Dendritic cell treated with granulocyte-macrophage colony-stimulating factor and Interleukin-4, amounts not matched to agents 40 ng/mL and 50 ng/mL, for 4 days (primary cell): ENCODE results near the gene PACS2.
A peak's percentile ranks its signal among the peaks of the same experiment; 100 is the strongest.
"Not testable (repeated sequence)": the region's sequence is repeated elsewhere in the genome, so short reads cannot be mapped to it uniquely, and the experiment has no call there.

ENCODE experiments used
- H3K27ac Mint-ChIP-seq: one replicate; pipeline ENCODE4 v1.8.0; 2022; ENCODE audit warnings: mild to moderate bottlenecking, mixed read lengths
- H3K27me3 Mint-ChIP-seq: one replicate; pipeline ENCODE4 v1.8.0; 2022; ENCODE audit warnings: mild to moderate bottlenecking, mixed read lengths
- H3K36me3 Mint-ChIP-seq: one replicate; pipeline ENCODE4 v1.8.0; 2022; ENCODE audit warnings: low read depth, mixed read lengths
- H3K4me1 Mint-ChIP-seq: one replicate; pipeline ENCODE4 v1.8.0; 2022; ENCODE audit warnings: low read depth, mixed read lengths
- H3K4me3 Mint-ChIP-seq: one replicate; pipeline ENCODE4 v1.8.0; 2022; ENCODE audit warnings: mild to moderate bottlenecking, moderate library complexity, mixed read lengths
- H3K9me3 Mint-ChIP-seq: one replicate; pipeline ENCODE4 v1.8.0; 2022; ENCODE audit warnings: mixed read lengths
- intact Hi-C: fragments of 100-400 bp; cut with micrococcal nuclease; formaldehyde crosslinking; loops from one replicate; pipeline ENCODE4 v1.15.0; 2022

PACS2 gene

DNA sequence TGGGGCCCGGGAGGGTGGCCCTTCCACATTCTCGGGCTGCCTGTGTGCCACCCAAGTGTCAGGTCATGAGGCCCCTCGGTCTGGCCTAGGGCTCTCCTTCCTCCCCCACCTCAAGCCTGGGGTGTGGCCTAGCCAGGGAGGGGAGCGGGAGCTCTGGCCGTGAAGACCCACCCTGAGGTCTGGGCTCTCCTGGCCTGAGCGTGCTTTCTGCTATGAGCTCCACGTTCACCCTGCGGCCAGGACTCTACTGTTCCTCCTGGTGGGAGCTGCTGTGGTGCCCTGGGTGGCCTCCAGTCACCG lies 12.0 kb downstream of the PACS2 start:
- Mint-ChIP-seq H3K36me3 (peaks cover 44% of the 10 kb centered on the region), H3K27ac (no peak overlapping the region), H3K9me3 (no peaks in the 10 kb centered on the region), H3K4me3 (no peak overlapping the region), H3K4me1 (peaks cover 83% of the 10 kb centered on the region), H3K27me3 (no peaks in the 10 kb centered on the region)
- intact Hi-C loops = no loop called here

GRCh38 chr14:105326891-105327694 lies 12.5 kb downstream of the PACS2 start:
- intact Hi-C loops = no loop called here
- peaks cover 88% of the 10 kb centered on the region for H3K4me1 Mint-ChIP-seq
- no peaks in the 10 kb centered on the region for H3K27me3 Mint-ChIP-seq
- no peak overlapping the region for H3K4me3 Mint-ChIP-seq
- no peak overlapping the region for H3K27ac Mint-ChIP-seq
- H3K36me3 Mint-ChIP-seq = peaks cover 44% of the 10 kb centered on the region
- H3K9me3 Mint-ChIP-seq = no peaks in the 10 kb centered on the region

DNA sequence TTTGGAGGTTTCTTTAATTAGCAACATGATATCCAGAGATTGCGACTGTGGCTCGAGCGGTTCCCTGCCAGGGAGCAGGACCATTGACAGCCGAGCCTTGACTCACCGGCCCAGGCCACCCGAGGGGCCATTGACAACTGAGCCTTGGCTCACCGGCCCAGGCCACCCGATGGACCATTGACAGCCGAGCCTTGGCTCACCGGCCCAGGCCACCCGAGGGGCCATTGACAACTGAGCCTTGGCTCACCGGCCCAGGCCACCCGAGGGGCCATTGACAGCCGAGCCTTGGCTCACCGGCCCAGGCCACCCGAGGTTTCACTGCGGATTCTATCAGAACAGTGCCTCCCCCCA lies 13.1 kb downstream of the PACS2 start:
- peaks cover 40% of the 10 kb centered on the region for H3K36me3 Mint-ChIP-seq
- H3K27ac Mint-ChIP-seq, intact Hi-C loops, H3K9me3 Mint-ChIP-seq, H3K4me3 Mint-ChIP-seq, H3K27me3 Mint-ChIP-seq: not testable (repeated sequence)
- peaks cover 90% of the 10 kb centered on the region for H3K4me1 Mint-ChIP-seq

DNA sequence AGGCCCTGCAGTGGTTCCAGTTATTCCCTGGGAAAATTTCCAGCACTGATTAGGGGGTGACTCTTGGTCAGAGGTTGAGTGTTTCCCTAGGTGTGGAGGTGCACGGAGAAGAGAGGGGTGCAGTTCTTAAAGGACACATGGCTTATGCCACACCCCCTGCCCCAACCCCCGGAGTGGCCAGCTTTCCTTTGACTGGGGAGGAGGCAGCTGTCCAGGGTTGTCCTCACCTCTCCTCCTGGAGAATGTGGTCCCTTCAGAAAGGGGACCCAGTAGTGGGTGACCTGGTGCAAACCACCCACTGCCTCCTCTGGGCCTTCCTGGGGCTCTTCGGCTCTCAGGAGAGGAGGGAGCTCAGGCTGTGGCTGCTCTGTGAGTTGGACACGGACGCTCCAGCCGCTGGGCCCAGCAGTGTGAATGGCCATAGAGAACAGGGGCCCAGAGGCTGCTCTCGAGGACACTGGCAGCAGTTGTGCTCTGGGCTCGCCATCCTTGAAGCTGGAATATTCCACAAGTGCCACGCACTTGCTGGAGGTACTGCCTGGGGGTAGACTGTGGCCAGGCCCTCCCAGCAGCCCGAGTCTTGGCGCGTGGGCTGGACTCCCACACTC lies 13.6 kb downstream of the PACS2 start:
- Mint-ChIP-seq H3K27ac (peak overlapping the region; percentile 7), H3K27me3 (no peaks in the 10 kb centered on the region), H3K36me3 (peaks cover 39% of the 10 kb centered on the region), H3K9me3 (no peaks in the 10 kb centered on the region), H3K4me3 (no peak overlapping the region), H3K4me1 (peaks cover 90% of the 10 kb centered on the region)
- intact Hi-C loops = no loop called here

GRCh38 chr14:105328678-105329390 lies 14.3 kb downstream of the PACS2 start:
- Mint-ChIP-seq H3K4me1 (peaks cover 85% of the 10 kb centered on the region), H3K27me3 (no peaks in the 10 kb centered on the region), H3K36me3 (peaks cover 32% of the 10 kb centered on the region), H3K27ac (peak overlapping the region; percentile 7), H3K4me3 (no peak overlapping the region), H3K9me3 (no peaks in the 10 kb centered on the region)
- intact Hi-C loops = no loop called here

- Mint-ChIP-seq H3K4me3 (no peak overlapping the region), H3K27me3 (no peaks in the 10 kb centered on the region), H3K9me3 (no peaks in the 10 kb centered on the region), H3K36me3 (peaks cover 30% of the 10 kb centered on the region), H3K4me1 (peaks cover 77% of the 10 kb centered on the region), H3K27ac (no peak overlapping the region)
- intact Hi-C loops = no loop called here
These were observed 15.0 kb downstream of the PACS2 start for GRCh38 chr14:105329411-105330150.

DNA sequence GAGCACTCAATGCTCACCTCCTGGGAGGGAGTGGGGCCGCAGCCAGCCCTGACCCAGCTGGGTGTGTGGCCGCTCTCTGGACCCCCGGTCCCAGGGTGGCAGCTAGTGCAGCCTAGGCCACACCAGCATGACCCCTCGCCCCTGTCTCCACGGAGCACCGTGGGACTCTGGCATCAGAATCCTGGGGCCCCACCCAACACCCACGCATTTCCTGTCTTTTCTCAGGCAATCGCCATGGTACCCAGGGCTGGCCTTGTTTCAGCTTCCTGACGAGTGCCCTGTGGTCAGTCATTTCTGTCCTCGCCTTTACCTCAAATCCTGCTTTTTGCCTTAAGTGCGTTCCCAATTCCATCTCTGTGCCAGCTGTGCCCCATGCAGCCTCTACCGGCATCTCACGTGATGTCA lies 15.9 kb downstream of the PACS2 start:
- intact Hi-C loops = no loop called here
- Mint-ChIP-seq H3K4me1 (peaks cover 69% of the 10 kb centered on the region), H3K27me3 (no peaks in the 10 kb centered on the region), H3K36me3 (peaks cover 38% of the 10 kb centered on the region), H3K4me3 (no peak overlapping the region), H3K9me3 (no peaks in the 10 kb centered on the region), H3K27ac (peak overlapping the region; percentile 41)

DNA sequence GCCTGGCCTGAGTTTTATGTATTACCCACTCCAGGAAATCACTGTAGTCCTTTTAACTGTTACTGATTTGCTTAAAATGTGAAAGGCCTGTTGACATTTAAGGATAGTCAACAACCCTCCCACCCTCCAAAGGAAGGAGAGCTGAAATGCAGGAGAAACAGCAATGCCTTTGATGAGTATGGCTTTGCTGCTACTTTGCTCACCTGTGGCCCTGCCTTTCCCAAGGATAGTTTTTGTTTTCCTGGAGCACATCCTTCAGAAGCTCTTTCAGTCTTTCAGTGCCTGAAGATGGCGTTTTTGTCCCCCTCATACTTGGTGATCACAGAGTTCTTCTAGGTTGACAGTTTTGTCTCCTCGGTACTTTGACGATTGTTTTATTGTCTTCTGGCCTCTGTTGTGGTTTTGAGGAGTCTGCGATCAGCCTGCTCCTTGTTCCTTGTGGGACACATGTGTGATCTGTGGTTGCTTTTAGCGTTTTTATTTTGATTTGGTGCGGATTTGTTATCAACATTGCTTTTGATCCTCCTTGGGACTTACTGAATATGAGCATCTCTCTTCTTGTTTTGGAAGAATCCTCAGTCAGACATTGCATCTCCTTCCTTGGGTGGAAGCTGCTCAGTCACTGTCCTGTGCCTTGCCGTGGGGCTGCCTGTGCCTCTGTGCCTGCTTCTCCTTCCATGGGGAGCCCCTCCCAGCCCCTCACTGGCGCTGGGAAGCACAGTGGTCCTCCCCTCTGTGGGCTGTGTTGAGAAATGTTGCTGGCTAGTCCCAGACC lies 17.2 kb downstream of the PACS2 start:
- Mint-ChIP-seq H3K27me3 (no peaks in the 10 kb centered on the region), H3K4me3 (no peak overlapping the region), H3K36me3 (peaks cover 48% of the 10 kb centered on the region), H3K9me3 (no peaks in the 10 kb centered on the region), H3K27ac (no peak overlapping the region), H3K4me1 (peaks cover 63% of the 10 kb centered on the region)
- intact Hi-C loops = no loop called here

- no peaks in the 10 kb centered on the region for H3K9me3 Mint-ChIP-seq
- H3K4me3 Mint-ChIP-seq = no peak overlapping the region
- intact Hi-C loops = no loop called here
- H3K27me3 Mint-ChIP-seq = no peaks in the 10 kb centered on the region
- H3K27ac Mint-ChIP-seq = no peak overlapping the region
- peaks cover 48% of the 10 kb centered on the region for H3K36me3 Mint-ChIP-seq
- H3K4me1 Mint-ChIP-seq = peaks cover 66% of the 10 kb centered on the region
These were observed 17.9 kb downstream of the PACS2 start for GRCh38 chr14:105332350-105332874.

- intact Hi-C loops = no loop called here
- no peak overlapping the region for H3K4me3 Mint-ChIP-seq
- peaks cover 71% of the 10 kb centered on the region for H3K4me1 Mint-ChIP-seq
- no peaks in the 10 kb centered on the region for H3K9me3 Mint-ChIP-seq
- H3K27me3 Mint-ChIP-seq = no peaks in the 10 kb centered on the region
- H3K27ac Mint-ChIP-seq = no peak overlapping the region
- peaks cover 42% of the 10 kb centered on the region for H3K36me3 Mint-ChIP-seq
These were observed 18.5 kb downstream of the PACS2 start for GRCh38 chr14:105333020-105333490.

- Mint-ChIP-seq H3K36me3 (peaks cover 37% of the 10 kb centered on the region), H3K9me3 (no peaks in the 10 kb centered on the region), H3K4me3 (no peak overlapping the region), H3K4me1 (peaks cover 71% of the 10 kb centered on the region), H3K27ac (no peak overlapping the region), H3K27me3 (peaks cover under 1% of the 10 kb centered on the region)
- intact Hi-C loops = no loop called here
These were observed 19.2 kb downstream of the PACS2 start for GRCh38 chr14:105333613-105334364.

GRCh38 chr14:105334383-105335230 lies 20.1 kb downstream of the PACS2 start:
- H3K27ac Mint-ChIP-seq = no peak overlapping the region
- intact Hi-C loops = no loop called here
- peaks cover 3% of the 10 kb centered on the region for H3K27me3 Mint-ChIP-seq

More at GRCh38 chr14:105334383-105335230, 20.1 kb downstream of the PACS2 start:
- Mint-ChIP-seq H3K4me1 (peaks cover 66% of the 10 kb centered on the region), H3K4me3 (no peak overlapping the region), H3K36me3 (peaks cover 37% of the 10 kb centered on the region), H3K9me3 (no peaks in the 10 kb centered on the region)
